Type B pancreatic cell (in vitro differentiated cells): Measurements from ENCODE around the gene MAGED1. TPM values are rescaled to one million over a fixed set of nuclear protein-coding genes. Genes with fewer than 3 reads are reported as not detected.
A peak's percentile ranks its signal among the peaks of the same experiment; 100 is the strongest.

Experiments
- DNase-seq: peaks from one replicate; pipeline ENCODE4 v3.0.0; 2021; ENCODE audit warnings: mixed read lengths; ENCODE audit not compliant: unreplicated experiment; ENCODE audit errors: extremely low spot score
- H3K27ac Mint-ChIP-seq: 2 replicates; pipeline ENCODE4 v1.8.0; 2021; ENCODE audit warnings: mild to moderate bottlenecking, mixed read lengths
- H3K27me3 Mint-ChIP-seq: 2 replicates; pipeline ENCODE4 v1.8.0; 2021; ENCODE audit warnings: mixed read lengths
- H3K36me3 Mint-ChIP-seq: 2 replicates; pipeline ENCODE4 v1.8.0; 2021; ENCODE audit warnings: mixed read lengths
- H3K4me1 Mint-ChIP-seq: one replicate; pipeline ENCODE4 v1.8.0; 2021; ENCODE audit warnings: mixed read lengths; ENCODE audit not compliant: unreplicated experiment
- H3K4me3 Mint-ChIP-seq: 2 replicates; pipeline ENCODE4 v1.8.0; 2021; ENCODE audit warnings: mild to moderate bottlenecking, mixed read lengths
- H3K9me3 Mint-ChIP-seq: 2 replicates; pipeline ENCODE4 v1.8.0; 2021; ENCODE audit warnings: mixed read lengths
- total RNA-seq: library from RNA; stranded (reverse); gene quantifications from 2 replicates; pipeline ENCODE4 v1.2.1, GENCODE V29; 2021; ENCODE audit warnings: low replicate concordance
- TF ChIP-seq, protein P1 (sequence below): fragments of 200-600 bp; sonication (generic); conservative IDR thresholded peaks from 2 replicates; pipeline ENCODE4 v1.5.0; 2021; ENCODE audit warnings: antibody characterized with exemption, mild to moderate bottlenecking

Gene MAGED1
- total RNA-seq, 1 donor from 2014 or later: 246 TPM

DNA sequence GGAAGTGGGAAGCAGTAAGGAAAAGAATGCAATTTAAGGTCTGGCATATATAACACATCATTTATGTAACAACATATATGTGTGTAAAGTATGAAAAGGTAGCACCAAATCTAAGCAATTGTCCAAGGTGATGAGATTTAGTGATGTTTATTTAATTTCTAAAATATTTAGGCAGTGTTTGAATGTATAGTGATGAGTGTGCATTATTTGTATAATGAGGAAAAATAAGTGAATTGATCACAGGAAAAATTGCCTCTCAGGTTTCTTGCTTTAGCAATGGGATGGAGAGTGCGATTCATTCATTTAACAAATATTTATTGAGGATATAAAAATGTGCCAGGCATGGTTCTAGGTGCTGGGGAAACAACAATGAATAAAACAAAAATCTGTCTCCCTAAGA is 2.2 kb upstream of the MAGED1 start:
- Mint-ChIP-seq H3K4me1 (peaks cover 9% of the 10 kb centered on the region), H3K27me3 (peaks cover 3% of the 10 kb centered on the region), H3K4me3 (peak overlapping the region; percentile 58), H3K9me3 (no peaks in the 10 kb centered on the region), H3K27ac (peak overlapping the region; percentile 62), H3K36me3 (peaks cover 8% of the 10 kb centered on the region)
- DNase-seq: no peak
- TF ChIP-seq, protein P1, sequence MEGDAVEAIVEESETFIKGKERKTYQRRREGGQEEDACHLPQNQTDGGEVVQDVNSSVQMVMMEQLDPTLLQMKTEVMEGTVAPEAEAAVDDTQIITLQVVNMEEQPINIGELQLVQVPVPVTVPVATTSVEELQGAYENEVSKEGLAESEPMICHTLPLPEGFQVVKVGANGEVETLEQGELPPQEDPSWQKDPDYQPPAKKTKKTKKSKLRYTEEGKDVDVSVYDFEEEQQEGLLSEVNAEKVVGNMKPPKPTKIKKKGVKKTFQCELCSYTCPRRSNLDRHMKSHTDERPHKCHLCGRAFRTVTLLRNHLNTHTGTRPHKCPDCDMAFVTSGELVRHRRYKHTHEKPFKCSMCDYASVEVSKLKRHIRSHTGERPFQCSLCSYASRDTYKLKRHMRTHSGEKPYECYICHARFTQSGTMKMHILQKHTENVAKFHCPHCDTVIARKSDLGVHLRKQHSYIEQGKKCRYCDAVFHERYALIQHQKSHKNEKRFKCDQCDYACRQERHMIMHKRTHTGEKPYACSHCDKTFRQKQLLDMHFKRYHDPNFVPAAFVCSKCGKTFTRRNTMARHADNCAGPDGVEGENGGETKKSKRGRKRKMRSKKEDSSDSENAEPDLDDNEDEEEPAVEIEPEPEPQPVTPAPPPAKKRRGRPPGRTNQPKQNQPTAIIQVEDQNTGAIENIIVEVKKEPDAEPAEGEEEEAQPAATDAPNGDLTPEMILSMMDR: no peak

DNA sequence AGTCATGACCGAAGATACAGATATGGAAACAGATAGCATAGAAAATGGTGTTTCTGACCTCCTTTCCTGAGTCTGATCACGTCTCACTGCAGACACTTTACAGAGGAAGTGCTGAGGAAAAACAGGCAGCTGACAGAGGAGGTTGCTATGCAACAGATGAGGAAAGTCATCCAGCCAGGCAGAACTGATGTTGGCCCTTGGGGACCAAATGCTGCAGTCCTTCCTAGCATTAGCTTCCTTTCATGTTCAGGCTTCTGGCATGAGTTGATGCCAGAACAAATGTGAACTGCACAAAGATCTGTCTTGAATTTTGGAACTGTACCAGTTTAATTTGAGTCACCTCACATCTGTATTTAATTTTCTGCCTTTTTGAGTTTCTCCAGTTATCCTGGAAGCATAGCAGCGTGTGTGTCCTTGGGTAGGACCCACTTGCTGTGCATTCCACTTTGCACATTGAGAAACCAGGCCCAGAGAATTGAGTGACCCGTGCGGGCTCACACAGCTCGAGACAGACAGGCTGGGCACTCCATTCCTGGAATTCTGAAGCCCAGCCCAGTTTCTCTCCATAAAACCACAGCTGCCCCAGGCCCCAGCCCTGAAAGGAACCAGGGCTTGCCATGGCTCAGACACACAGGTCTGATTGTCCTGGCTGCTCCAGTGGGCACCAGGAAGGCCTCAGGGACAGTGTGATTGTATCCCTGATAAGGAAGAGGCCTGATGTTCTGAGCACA is 1.4 kb upstream of the MAGED1 start:
- Mint-ChIP-seq H3K27me3 (peaks cover 3% of the 10 kb centered on the region), H3K36me3 (peaks cover 8% of the 10 kb centered on the region), H3K4me1 (peaks cover 9% of the 10 kb centered on the region), H3K4me3 (peak overlapping the region; percentile 58), H3K27ac (peak overlapping the region; percentile 62), H3K9me3 (no peaks in the 10 kb centered on the region)
- TF ChIP-seq, protein P1: no peak
- no peak for DNase-seq

DNA sequence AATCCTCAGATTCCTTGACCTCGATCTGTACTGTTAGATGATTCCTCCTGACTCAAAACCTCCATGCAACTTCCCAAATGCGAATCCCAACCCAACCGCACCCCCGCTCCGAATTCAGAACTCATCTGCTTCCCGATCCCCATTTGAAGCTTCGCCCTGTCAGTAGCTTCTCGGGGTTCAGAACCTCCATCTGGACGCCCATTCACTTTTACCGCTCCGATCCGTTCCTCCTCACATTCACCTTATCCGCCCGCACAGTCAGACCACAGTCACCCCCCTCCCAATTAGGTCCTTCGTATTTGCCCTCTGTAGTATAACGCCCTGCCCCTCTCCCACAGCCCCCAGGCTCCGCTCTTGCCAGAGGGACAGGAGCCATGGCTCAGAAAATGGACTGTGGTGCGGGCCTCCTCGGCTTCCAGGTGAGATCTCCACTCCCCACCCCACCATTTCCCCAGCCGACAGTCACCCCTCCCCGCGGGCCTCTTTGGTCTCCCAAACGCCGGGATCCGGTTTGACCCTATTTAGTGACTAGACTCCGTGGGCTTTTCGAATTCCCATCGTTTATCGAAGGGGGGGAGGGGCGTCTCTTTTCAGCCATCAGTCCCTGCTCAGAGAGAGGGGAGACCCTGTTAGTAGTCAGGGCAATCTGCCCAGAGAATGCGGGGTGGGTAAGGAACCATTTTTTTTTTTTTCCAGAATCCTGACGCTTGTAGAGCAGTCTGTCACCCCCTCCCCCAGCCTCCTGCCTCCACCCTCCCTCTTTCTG is 691 bp downstream of the MAGED1 start:
- no peak for DNase-seq
- Mint-ChIP-seq H3K4me3 (peak overlapping the region; percentile 95), H3K27ac (peak overlapping the region; percentile 96), H3K4me1 (peaks cover 9% of the 10 kb centered on the region), H3K36me3 (peaks cover 20% of the 10 kb centered on the region), H3K9me3 (no peaks in the 10 kb centered on the region), H3K27me3 (peaks cover 3% of the 10 kb centered on the region)
- TF ChIP-seq, protein P1: no peak

DNA sequence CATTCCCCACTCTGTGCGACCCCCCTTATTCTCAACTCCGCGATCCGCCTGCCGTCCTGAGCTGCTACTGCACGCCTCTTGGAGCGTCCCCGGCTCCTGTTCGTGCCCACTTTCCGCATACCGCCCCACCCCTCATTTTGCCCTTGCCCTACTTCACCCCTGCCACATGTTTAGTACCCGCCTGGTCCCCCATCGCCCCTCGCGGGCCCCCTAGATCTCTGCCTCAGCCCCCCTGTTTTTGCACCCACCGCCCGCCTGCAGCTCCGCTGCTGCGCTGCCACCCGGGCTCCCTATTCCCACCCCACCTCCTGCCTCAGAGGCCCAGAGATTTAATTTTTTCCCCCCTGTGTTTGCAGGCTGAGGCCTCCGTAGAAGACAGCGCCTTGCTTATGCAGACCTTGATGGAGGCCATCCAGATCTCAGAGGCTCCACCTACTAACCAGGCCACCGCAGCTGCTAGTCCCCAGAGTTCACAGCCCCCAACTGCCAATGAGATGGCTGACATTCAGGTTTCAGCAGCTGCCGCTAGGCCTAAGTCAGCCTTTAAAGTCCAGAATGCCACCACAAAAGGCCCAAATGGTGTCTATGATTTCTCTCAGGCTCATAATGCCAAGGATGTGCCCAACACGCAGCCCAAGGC is 1.4 kb downstream of the MAGED1 start:
- TF ChIP-seq, protein P1: peak; percentile 43
- H3K9me3 Mint-ChIP-seq: no peaks in the 10 kb centered on the region

DNA sequence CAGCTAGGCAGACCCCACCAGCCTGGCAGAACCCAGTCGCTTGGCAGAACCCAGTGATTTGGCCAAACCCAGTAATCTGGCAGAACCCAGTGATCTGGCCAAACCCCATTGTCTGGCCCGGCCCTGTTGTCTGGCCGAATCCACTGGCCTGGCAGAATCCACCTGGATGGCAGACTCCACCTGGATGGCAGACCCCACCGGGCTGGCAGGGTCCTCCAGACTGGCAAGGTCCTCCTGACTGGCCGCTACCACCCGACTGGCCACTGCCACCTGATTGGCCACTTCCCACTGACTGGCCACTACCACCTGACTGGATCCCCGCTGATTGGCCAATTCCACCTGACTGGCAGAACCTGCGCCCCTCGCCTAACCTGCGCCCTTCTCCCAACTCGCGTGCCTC is 3.2 kb downstream of the MAGED1 start:
- Mint-ChIP-seq H3K27me3 (peaks cover 3% of the 10 kb centered on the region), H3K36me3 (peaks cover 30% of the 10 kb centered on the region), H3K4me1 (peaks cover 5% of the 10 kb centered on the region), H3K27ac (peak overlapping the region; percentile 73), H3K9me3 (no peaks in the 10 kb centered on the region), H3K4me3 (peak overlapping the region; percentile 60)
- TF ChIP-seq, protein P1: no peak
- DNase-seq: no peak

More for the DNA sequence above, 1.4 kb downstream of the MAGED1 start:
- peaks cover 22% of the 10 kb centered on the region for H3K36me3 Mint-ChIP-seq
- H3K4me3 Mint-ChIP-seq: peak overlapping the region; percentile 95
- H3K27me3 Mint-ChIP-seq: peaks cover 3% of the 10 kb centered on the region
- no peak for DNase-seq
- peaks cover 9% of the 10 kb centered on the region for H3K4me1 Mint-ChIP-seq
- peak overlapping the region; percentile 96 for H3K27ac Mint-ChIP-seq
